Peyer's patch (tissue), 4 donors: ENCODE results near the gene ANXA6.

Experiments used
- POLR2A ChIP-seq, 2 donors: fragments of 450-650 bp; IDR thresholded peaks; one replicate each; pipeline ENCODE4 v1.5.1; 2017; ENCODE audit warnings: antibody characterized with exemption in 2 of 2, mild to moderate bottlenecking in 2 of 2, moderate library complexity in 2 of 2
- TF ChIP-seq, protein P1 (sequence below), 6 experiments: fragments of 450-650 bp in 4 of 6; fragments of 200-600 bp in 2 of 6; sonication (generic) in 1 of 6; IDR thresholded peaks; one replicate each; pipeline ENCODE4 v1.5.1; 2017 to 2019; ENCODE audit warnings: antibody characterized with exemption in 6 of 6, mild to moderate bottlenecking in 3 of 6, moderate library complexity in 1 of 6

DNA sequence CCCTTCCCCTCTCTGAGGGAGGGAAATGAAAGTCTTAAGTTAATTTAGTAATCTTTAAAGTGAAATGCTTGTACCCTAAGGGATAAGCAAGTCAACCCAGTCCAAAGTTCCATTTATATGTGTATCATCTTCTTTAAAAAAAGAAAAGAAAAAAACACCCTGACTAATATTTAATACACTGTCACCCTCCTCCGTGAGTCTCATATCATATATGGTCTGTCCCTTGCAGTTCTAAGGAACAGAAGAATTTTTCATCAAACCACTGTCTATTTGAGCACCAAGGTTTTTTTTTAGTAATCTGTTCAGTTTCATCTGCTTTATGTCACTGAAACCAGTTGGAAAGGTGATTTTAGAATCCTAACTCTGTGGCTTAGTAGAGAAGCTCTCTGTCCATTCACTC lies 92.0 kb downstream of the ANXA6 start:
- TF ChIP-seq, protein P1, sequence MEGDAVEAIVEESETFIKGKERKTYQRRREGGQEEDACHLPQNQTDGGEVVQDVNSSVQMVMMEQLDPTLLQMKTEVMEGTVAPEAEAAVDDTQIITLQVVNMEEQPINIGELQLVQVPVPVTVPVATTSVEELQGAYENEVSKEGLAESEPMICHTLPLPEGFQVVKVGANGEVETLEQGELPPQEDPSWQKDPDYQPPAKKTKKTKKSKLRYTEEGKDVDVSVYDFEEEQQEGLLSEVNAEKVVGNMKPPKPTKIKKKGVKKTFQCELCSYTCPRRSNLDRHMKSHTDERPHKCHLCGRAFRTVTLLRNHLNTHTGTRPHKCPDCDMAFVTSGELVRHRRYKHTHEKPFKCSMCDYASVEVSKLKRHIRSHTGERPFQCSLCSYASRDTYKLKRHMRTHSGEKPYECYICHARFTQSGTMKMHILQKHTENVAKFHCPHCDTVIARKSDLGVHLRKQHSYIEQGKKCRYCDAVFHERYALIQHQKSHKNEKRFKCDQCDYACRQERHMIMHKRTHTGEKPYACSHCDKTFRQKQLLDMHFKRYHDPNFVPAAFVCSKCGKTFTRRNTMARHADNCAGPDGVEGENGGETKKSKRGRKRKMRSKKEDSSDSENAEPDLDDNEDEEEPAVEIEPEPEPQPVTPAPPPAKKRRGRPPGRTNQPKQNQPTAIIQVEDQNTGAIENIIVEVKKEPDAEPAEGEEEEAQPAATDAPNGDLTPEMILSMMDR (IDR thresholded peaks at IDR 0.05): no peak
- TF ChIP-seq POLR2A (IDR thresholded peaks at IDR 0.05): no peak
